Breast epithelium (tissue), 4 donors: Measurements from ENCODE around the gene LRP1. TPM values are rescaled to one million over a fixed set of nuclear protein-coding genes. Genes with fewer than 3 reads are reported as not detected.

Experiments used
- DNase-seq, 2 donors: peaks; one replicate each; pipeline ENCODE4 v3.0.0-alpha.2; 2019; ENCODE audit warnings: low spot score in 2 of 2
- H3K27ac ChIP-seq, 2 donors: fragments of 200-600 bp; sonication (generic) in 1 of 2; one replicate each; pipeline ENCODE4 v1.5.1; 2016 to 2019; ENCODE audit warnings: mild to moderate bottlenecking in 1 of 2
- H3K27me3 ChIP-seq, 2 donors: fragments of 200-600 bp; sonication (generic) in 1 of 2; one replicate each; pipeline versions ENCODE4 v1.5.1 to v1.6.0; 2017 to 2019; ENCODE audit warnings: control low read depth in 1 of 2, mild to moderate bottlenecking in 1 of 2
- H3K36me3 ChIP-seq: fragments of 200-600 bp; one replicate; pipeline ENCODE4 v1.5.1; 2019
- H3K4me1 ChIP-seq, 2 donors: fragments of 200-600 bp; sonication (generic); one replicate each; pipeline ENCODE4 v1.5.1; 2016 to 2019; ENCODE audit warnings: control low read depth in 1 of 2
- H3K4me3 ChIP-seq, 3 donors: fragments of 200-600 bp; sonication (generic); 1 replicate in 2 of 3; 2 replicates in 1 of 3; pipeline ENCODE4 v1.5.1; 2016 to 2019; ENCODE audit warnings: mild to moderate bottlenecking in 3 of 3, moderate library complexity in 2 of 3
- H3K9me3 ChIP-seq, 2 donors: fragments of 200-600 bp; sonication (generic) in 1 of 2; one replicate each; pipeline ENCODE4 v1.5.1; 2016 to 2019; ENCODE audit warnings: control low read depth in 1 of 2
- POLR2A ChIP-seq: fragments of 450-650 bp; IDR thresholded peaks from one replicate; pipeline ENCODE4 v1.6.1; 2016; ENCODE audit warnings: antibody characterized with exemption, mild to moderate bottlenecking, moderate library complexity
- POLR2AphosphoS5 ChIP-seq, 3 donors: sonication (generic); formaldehyde crosslinking; IDR thresholded peaks; one replicate each; pipeline ENCODE4 v1.6.1; 2017; ENCODE audit warnings: antibody characterized with exemption in 3 of 3
- intact Hi-C: fragments of 100-400 bp; cut with DNase I; formaldehyde crosslinking; loops from one replicate; pipeline ENCODE4 v1.15.1; 2023; ENCODE audit warnings: low total_unique reads
- total RNA-seq, 3 donors: library from RNA; depleted of rRNA; stranded (reverse); fragments of >200 nt; gene quantifications; one replicate each; pipeline ENCODE4 v1.1.0, GENCODE V29; 2016
- TF ChIP-seq, protein P1 (sequence below), 3 donors: fragments of 450-650 bp; IDR thresholded peaks; one replicate each; pipeline ENCODE4 v1.5.1; 2016 to 2017; ENCODE audit warnings: antibody characterized with exemption in 3 of 3, mild to moderate bottlenecking in 3 of 3, moderate library complexity in 3 of 3

The LRP1 gene
- total RNA-seq, 3 donors from 2014 or later: 102 to 894 (median 240) TPM

DNA sequence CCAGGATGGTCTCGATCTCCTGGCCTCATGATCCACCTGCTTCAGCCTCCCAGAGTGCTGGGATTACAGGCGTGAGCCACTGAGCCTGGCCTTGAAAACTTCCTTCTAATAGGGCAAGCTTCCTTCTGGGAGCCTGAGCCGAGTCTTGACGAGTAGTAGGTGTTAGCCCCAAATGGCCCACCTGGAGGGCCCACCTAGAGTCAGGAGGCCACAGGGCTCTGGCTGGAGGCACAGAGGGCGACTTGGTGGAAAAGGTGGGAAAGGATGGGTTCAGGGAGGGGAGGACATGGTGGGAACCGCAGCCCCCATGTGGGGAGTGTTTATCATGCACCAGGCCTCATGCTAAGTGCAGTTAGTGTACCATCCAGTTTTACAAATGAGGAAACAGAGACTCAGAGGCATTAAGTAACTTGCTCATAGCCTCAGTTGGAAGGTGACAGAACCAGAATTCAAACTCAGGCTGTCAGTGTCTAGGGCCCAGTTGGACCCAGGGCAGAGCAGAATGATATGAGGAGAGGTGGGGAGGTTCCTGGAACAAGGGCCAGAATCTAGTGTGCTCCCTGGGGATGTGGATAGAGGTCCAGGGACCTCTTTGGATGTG is 22.2 kb downstream of the LRP1 start:
- no peaks in the 10 kb centered on the region for H3K9me3 ChIP-seq
- peaks cover 18 to 19% of the 10 kb centered on the region in 2 donors for H3K4me1 ChIP-seq
- peak overlapping the region; percentile 77 to 91 for H3K27ac ChIP-seq
- DNase-seq: no peak
- intact Hi-C loops: no loop called here
- H3K4me3 ChIP-seq: no peak overlapping the region
- no peaks in the 10 kb centered on the region for H3K27me3 ChIP-seq
- TF ChIP-seq POLR2A (no peak), POLR2AphosphoS5 (IDR thresholded peaks at IDR 0.05) (no peak)
- TF ChIP-seq, protein P1, sequence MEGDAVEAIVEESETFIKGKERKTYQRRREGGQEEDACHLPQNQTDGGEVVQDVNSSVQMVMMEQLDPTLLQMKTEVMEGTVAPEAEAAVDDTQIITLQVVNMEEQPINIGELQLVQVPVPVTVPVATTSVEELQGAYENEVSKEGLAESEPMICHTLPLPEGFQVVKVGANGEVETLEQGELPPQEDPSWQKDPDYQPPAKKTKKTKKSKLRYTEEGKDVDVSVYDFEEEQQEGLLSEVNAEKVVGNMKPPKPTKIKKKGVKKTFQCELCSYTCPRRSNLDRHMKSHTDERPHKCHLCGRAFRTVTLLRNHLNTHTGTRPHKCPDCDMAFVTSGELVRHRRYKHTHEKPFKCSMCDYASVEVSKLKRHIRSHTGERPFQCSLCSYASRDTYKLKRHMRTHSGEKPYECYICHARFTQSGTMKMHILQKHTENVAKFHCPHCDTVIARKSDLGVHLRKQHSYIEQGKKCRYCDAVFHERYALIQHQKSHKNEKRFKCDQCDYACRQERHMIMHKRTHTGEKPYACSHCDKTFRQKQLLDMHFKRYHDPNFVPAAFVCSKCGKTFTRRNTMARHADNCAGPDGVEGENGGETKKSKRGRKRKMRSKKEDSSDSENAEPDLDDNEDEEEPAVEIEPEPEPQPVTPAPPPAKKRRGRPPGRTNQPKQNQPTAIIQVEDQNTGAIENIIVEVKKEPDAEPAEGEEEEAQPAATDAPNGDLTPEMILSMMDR (IDR thresholded peaks at IDR 0.05): no peak
- no peaks in the 10 kb centered on the region for H3K36me3 ChIP-seq

DNA sequence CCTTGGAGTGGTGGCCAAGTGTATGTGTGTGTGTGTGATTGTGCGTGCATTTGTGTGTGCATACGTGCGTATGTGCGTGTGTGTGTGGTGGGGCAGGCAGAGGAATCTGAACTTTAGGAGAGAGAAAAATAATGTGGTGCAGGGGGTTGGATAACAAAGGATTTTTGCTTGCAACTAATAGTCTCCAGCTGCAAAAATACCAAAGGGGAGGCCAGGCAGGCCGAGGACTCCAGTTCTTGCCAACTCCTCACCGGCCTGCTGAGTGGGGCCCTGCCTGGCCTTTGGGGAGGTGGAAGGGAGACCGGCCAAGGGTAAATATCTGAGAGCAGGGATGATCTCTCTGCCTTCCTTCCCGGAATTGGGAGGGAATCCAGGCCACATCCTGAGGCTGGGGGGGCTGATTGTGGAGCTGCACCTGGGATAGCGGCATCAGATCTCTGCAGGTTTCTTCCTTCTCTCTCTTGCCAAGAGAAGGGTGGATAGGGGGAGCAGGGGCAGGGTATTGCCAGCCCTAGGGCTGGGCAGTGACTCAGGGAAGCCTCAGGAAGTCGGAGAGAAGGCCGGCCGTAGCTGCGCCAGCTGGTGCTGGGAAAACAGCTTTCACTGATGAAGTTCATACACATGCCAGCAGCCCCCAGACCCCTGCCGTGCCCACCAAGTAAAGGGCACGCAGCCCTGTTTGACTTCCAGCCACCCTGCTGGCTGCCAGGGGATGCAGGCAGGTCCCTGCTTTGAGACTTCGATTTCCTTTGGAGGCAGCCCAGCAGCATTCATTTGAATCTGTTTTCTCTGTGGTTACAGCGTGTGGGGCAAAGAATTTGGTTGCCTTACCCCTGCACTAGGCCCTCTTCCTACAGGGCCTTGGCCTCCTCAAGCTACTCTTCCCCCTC is 23.7 kb downstream of the LRP1 start:
- Histone ChIP-seq H3K9me3 (no peaks in the 10 kb centered on the region), H3K27me3 (no peaks in the 10 kb centered on the region), H3K36me3 (no peaks in the 10 kb centered on the region), H3K4me3 (peak overlapping the region in 1 of 3 donors; percentile 36), H3K27ac (peak overlapping the region; percentile 77 to 91), H3K4me1 (peaks cover 18 to 19% of the 10 kb centered on the region in 2 donors)
- DNase-seq: peak in 1 of 2 donors; percentile 44
- intact Hi-C loops: no loop called here
- TF ChIP-seq POLR2A (no peak), POLR2AphosphoS5 (IDR thresholded peaks at IDR 0.05) (peak in 1 of 3 donors; percentile 21)
- TF ChIP-seq, protein P1 (IDR thresholded peaks at IDR 0.05): no peak

DNA sequence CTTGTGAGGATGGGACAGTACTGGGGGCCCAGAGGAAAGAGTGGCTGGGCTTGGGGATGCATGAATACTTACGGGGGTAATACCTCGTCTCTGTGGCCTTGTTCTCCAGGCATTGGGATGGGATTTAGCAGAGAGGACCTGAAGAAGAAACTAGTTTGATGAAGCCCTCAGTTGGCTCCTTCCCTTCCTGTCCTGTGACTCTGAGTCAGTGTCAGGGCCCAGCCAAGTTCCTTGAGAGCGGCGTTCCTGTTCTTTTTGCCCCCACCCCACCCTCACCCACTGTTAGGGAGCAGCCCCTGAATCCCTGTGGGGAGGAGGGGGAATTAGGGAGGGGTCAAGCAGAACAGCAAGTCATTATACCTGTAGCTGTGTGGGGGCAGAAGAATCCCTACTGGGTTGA is 24.4 kb downstream of the LRP1 start:
- no peaks in the 10 kb centered on the region for H3K27me3 ChIP-seq
- no peaks in the 10 kb centered on the region for H3K36me3 ChIP-seq
- intact Hi-C loops: no loop called here
- H3K27ac ChIP-seq: peak overlapping the region; percentile 77 to 91
- peak in 1 of 2 donors; percentile 47 for DNase-seq
- H3K9me3 ChIP-seq: no peaks in the 10 kb centered on the region
- H3K4me3 ChIP-seq: peak overlapping the region in 1 of 3 donors; percentile 36
- TF ChIP-seq POLR2A (no peak), POLR2AphosphoS5 (IDR thresholded peaks at IDR 0.05) (peak in 1 of 3 donors; percentile 23)
- H3K4me1 ChIP-seq: peaks cover 18 to 19% of the 10 kb centered on the region in 2 donors

DNA sequence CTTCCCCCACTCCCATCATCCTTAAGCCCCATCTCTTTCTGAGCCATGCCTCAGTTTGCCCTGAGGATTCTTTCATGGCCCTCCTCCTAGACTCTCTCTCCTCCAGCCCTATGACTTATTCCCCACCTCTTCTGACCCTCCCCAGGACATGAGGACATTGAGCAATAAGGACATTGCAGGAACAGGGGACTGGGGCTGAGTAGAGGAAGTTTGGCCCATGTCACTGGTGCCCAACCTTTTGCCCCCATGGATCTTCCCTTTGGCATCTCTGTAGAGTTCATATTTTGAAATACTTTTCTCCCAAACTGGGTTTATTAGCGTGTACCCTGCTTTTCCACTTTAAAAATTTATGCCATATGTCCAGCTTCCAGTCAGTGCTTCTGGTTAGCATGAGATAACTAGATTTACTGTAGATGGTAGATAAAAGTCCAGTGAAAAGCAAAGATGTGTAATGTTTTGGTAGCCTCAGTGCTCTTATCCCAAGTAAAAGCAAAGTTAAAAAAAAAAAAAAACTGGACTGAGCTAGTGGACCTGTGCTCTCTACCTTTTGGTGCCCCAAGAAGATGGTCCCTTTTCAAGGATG is 25.2 kb downstream of the LRP1 start:
- H3K36me3 ChIP-seq: no peaks in the 10 kb centered on the region
- TF ChIP-seq, protein P1 (IDR thresholded peaks at IDR 0.05): no peak
- peak in 2 of 3 donors; percentile 33 to 34 for TF ChIP-seq POLR2AphosphoS5 (IDR thresholded peaks at IDR 0.05)
- no peaks in the 10 kb centered on the region for H3K27me3 ChIP-seq
- no peak for DNase-seq
- intact Hi-C loops: no loop called here
- H3K9me3 ChIP-seq: no peaks in the 10 kb centered on the region
- peak overlapping the region; percentile 77 to 91 for H3K27ac ChIP-seq
- peaks cover 18 to 19% of the 10 kb centered on the region in 2 donors for H3K4me1 ChIP-seq
- H3K4me3 ChIP-seq: no peak overlapping the region

DNA sequence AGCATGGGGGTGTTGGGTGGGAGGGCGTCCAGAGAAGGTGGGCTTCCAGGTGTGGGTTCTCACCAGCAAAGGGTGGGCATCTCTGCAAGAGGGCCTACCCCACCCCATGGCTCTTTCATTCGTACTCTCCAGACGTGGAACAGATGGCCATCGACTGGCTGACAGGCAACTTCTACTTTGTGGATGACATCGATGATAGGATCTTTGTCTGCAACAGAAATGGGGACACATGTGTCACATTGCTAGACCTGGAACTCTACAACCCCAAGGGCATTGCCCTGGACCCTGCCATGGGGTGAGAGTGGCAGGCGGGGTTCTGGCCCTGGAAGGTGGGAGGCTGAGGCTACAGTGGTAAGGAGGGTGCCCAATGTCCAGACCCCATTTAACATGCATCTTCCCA is 25.8 kb downstream of the LRP1 start:
- no peak overlapping the region for H3K4me3 ChIP-seq
- peak overlapping the region; percentile 10 to 69 for H3K27ac ChIP-seq
- no peaks in the 10 kb centered on the region for H3K9me3 ChIP-seq
- TF ChIP-seq POLR2A (no peak), POLR2AphosphoS5 (IDR thresholded peaks at IDR 0.05) (no peak)
- TF ChIP-seq, protein P1 (IDR thresholded peaks at IDR 0.05): no peak
- H3K27me3 ChIP-seq: no peaks in the 10 kb centered on the region
- no peaks in the 10 kb centered on the region for H3K36me3 ChIP-seq
- peaks cover 13 to 18% of the 10 kb centered on the region in 2 donors for H3K4me1 ChIP-seq
- intact Hi-C loops: no loop called here
- DNase-seq: no peak
